ENCODE data around the gene CRLF3. TPM values are rescaled to one million over a fixed set of nuclear protein-coding genes. Genes with fewer than 3 reads are reported as not detected.
"Not testable (repeated sequence)": the region's sequence is repeated elsewhere in the genome, so short reads cannot be mapped to it uniquely, and the experiment has no call there.

Gene CRLF3
- total RNA-seq, 1 donor from 2014 or later, result 10.0 TPM

GRCh38 chr17:30831257-30831656 lies 6.8 kb upstream of the CRLF3 start:
- Histone ChIP-seq H3K9me3 (no peaks in the 10 kb centered on the region), H3K27ac (no peak overlapping the region), H3K4me1 (peaks cover 8 to 10% of the 10 kb centered on the region in 2 donors), H3K36me3 (no peaks in the 10 kb centered on the region), H3K27me3 (no peaks in the 10 kb centered on the region), H3K4me3 (peak overlapping the region; percentile 62 to 91)
- intact Hi-C loops (cut with DNase I), result no loop called here
- no peak for DNase-seq (ENCODE audit: low spot score in 2 of 2)
- TF ChIP-seq CTCF (IDR thresholded peaks at IDR 0.05), result no peak

GRCh38 chr17:30829022-30829421 lies 4.5 kb upstream of the CRLF3 start:
- no peak overlapping the region for H3K4me3 ChIP-seq
- intact Hi-C loops (cut with DNase I), result no loop called here
- H3K9me3 ChIP-seq, result no peaks in the 10 kb centered on the region
- peaks cover 8 to 15% of the 10 kb centered on the region in 2 donors for H3K4me1 ChIP-seq
- H3K36me3 ChIP-seq, result no peaks in the 10 kb centered on the region
- no peaks in the 10 kb centered on the region for H3K27me3 ChIP-seq
- no peak for TF ChIP-seq CTCF (IDR thresholded peaks at IDR 0.05)
- DNase-seq (ENCODE audit: low spot score in 2 of 2), result no peak
- no peak overlapping the region for H3K27ac ChIP-seq

- no peaks in the 10 kb centered on the region for H3K36me3 ChIP-seq
- H3K4me3 ChIP-seq, result no peak overlapping the region
- intact Hi-C loops (cut with DNase I), result no loop called here
- no peak for TF ChIP-seq CTCF (IDR thresholded peaks at IDR 0.05)
- no peaks in the 10 kb centered on the region for H3K9me3 ChIP-seq
- no peak for DNase-seq (ENCODE audit: low spot score in 2 of 2)
- H3K27ac ChIP-seq, result no peak overlapping the region
- peaks cover 7 to 20% of the 10 kb centered on the region in 2 donors for H3K4me1 ChIP-seq
- no peaks in the 10 kb centered on the region for H3K27me3 ChIP-seq
Observed at GRCh38 chr17:30827082-30827481, 2.6 kb upstream of the CRLF3 start.

GRCh38 chr17:30824002-30824355 lies 513 bp downstream of the CRLF3 start:
- DNase-seq (ENCODE audit: low spot score in 2 of 2), result no peak
- H3K9me3 ChIP-seq, result no peaks in the 10 kb centered on the region
- peak overlapping the region; percentile 62 to 80 for H3K4me3 ChIP-seq
- H3K27ac ChIP-seq, result peak overlapping the region; percentile 61 to 63
- no peak for TF ChIP-seq CTCF (IDR thresholded peaks at IDR 0.05)
- H3K36me3 ChIP-seq, result no peaks in the 10 kb centered on the region
- peaks cover 0 to 17% of the 10 kb centered on the region in 2 donors for H3K4me1 ChIP-seq
- no peaks in the 10 kb centered on the region for H3K27me3 ChIP-seq
- intact Hi-C loops (cut with DNase I), result loop anchor here (2.0 kb wide), 1 partner anchor 445 kb away; the partner anchor contains the start of gene CPD

GRCh38 chr17:30823421-30823820 lies 1.1 kb downstream of the CRLF3 start:
- intact Hi-C loops (cut with DNase I), result no loop called here
- no peaks in the 10 kb centered on the region for H3K9me3 ChIP-seq
- no peak for DNase-seq (ENCODE audit: low spot score in 2 of 2)
- H3K27me3 ChIP-seq, result no peaks in the 10 kb centered on the region
- no peak for TF ChIP-seq CTCF (IDR thresholded peaks at IDR 0.05)
- H3K4me1 ChIP-seq, result peaks cover 0 to 17% of the 10 kb centered on the region in 2 donors
- H3K36me3 ChIP-seq, result no peaks in the 10 kb centered on the region
- H3K27ac ChIP-seq, result no peak overlapping the region
- H3K4me3 ChIP-seq, result peak overlapping the region; percentile 62 to 80

GRCh38 chr17:30822919-30823318 lies 1.6 kb downstream of the CRLF3 start:
- H3K9me3 ChIP-seq; H3K36me3 ChIP-seq; H3K27me3 ChIP-seq; intact Hi-C loops (cut with DNase I); DNase-seq (ENCODE audit: low spot score in 2 of 2); H3K27ac ChIP-seq: not testable (repeated sequence)
- peaks cover 0 to 17% of the 10 kb centered on the region in 2 donors for H3K4me1 ChIP-seq
- H3K4me3 ChIP-seq, result peak overlapping the region; percentile 62 to 80

Measured in ascending aorta (tissue), 2 donors.